DND-41 (cell line): ENCODE results near the gene KAZN.

Experiments
- EZH2 ChIP-seq: IDR thresholded peaks from 3 replicates; pipeline ENCODE4 v1.6.1; 2012; ENCODE audit warnings: borderline replicate concordance, low read depth, mild to moderate bottlenecking, moderate library complexity, low read length, inconsistent platforms; ENCODE audit not compliant: severe bottlenecking
- TF ChIP-seq, protein P1 (sequence below): IDR thresholded peaks from 2 replicates; pipeline ENCODE4 v1.5.1; 2012; ENCODE audit warnings: borderline replicate concordance, low read length, moderate library complexity, mild to moderate bottlenecking; ENCODE audit not compliant: poor library complexity, severe bottlenecking; ENCODE audit errors: extremely low read depth

DNA sequence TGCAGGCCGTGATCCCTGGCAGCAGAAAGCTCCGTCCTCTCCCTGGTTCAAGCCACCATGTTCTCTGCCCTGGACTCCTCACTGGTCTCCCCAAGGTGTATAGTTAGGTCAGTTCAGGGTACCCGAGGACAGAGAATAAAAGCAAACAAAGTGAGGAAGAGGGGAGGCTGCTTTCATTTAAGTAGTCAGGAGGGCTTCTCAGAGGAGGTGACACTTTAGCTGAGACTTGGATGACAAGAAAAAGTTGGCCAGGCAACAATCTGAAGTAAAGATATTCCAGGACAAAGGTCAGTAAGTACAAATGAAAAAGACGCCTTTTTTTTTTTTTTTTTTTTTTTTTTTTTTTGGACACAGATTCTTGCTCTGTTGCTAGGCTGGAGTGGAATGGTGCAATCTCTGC is 297.2 kb downstream of the KAZN start:
- TF ChIP-seq EZH2 = no peak
- TF ChIP-seq, protein P1, sequence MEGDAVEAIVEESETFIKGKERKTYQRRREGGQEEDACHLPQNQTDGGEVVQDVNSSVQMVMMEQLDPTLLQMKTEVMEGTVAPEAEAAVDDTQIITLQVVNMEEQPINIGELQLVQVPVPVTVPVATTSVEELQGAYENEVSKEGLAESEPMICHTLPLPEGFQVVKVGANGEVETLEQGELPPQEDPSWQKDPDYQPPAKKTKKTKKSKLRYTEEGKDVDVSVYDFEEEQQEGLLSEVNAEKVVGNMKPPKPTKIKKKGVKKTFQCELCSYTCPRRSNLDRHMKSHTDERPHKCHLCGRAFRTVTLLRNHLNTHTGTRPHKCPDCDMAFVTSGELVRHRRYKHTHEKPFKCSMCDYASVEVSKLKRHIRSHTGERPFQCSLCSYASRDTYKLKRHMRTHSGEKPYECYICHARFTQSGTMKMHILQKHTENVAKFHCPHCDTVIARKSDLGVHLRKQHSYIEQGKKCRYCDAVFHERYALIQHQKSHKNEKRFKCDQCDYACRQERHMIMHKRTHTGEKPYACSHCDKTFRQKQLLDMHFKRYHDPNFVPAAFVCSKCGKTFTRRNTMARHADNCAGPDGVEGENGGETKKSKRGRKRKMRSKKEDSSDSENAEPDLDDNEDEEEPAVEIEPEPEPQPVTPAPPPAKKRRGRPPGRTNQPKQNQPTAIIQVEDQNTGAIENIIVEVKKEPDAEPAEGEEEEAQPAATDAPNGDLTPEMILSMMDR = no peak
